ENCODE measurements around the gene METRN.
"Not testable (repeated sequence)": the region's sequence is repeated elsewhere in the genome, so short reads cannot be mapped to it uniquely, and the experiment has no call there.

Gene METRN

GRCh38 chr16:709566-710499 lies 5.1 kb upstream of the METRN start:
- no peak for DNase-seq (ENCODE audit: low spot score)

GRCh38 chr16:710500-711075 lies 4.3 kb upstream of the METRN start:
- no peak for DNase-seq (ENCODE audit: low spot score)

- DNase-seq (ENCODE audit: low spot score), result no peak
These were observed 3.8 kb upstream of the METRN start for GRCh38 chr16:711084-711483.

- peak; percentile 74 for DNase-seq (ENCODE audit: low spot score)
These were observed 3.2 kb upstream of the METRN start for GRCh38 chr16:711548-712320.

- DNase-seq (ENCODE audit: low spot score), result not testable (repeated sequence)
These were observed 2.1 kb upstream of the METRN start for GRCh38 chr16:712740-713250.

- no peak for DNase-seq (ENCODE audit: low spot score)
These were observed 839 bp upstream of the METRN start for GRCh38 chr16:714079-714478.

GRCh38 chr16:715477-716199 lies 720 bp downstream of the METRN start:
- DNase-seq (ENCODE audit: low spot score), result no peak

GRCh38 chr16:716200-716568 lies 1.3 kb downstream of the METRN start:
- DNase-seq (ENCODE audit: low spot score), result no peak

GRCh38 chr16:716768-717325 lies 1.9 kb downstream of the METRN start:
- no peak for DNase-seq (ENCODE audit: low spot score)

GRCh38 chr16:717450-718245 lies 2.7 kb downstream of the METRN start:
- no peak for DNase-seq (ENCODE audit: low spot score)

- DNase-seq (ENCODE audit: low spot score), result no peak
These were observed 3.5 kb downstream of the METRN start for GRCh38 chr16:718389-718788.

GRCh38 chr16:718922-719321 lies 4.0 kb downstream of the METRN start:
- DNase-seq (ENCODE audit: low spot score), result no peak

- DNase-seq (ENCODE audit: low spot score), result no peak
These were observed 5.0 kb downstream of the METRN start for GRCh38 chr16:719815-720446.

GRCh38 chr16:720447-720989 lies 5.6 kb downstream of the METRN start:
- peak; percentile 29 for DNase-seq (ENCODE audit: low spot score)

GRCh38 chr16:720990-721764 lies 6.3 kb downstream of the METRN start, which contains the start of gene ANTKMT:
Gene ANTKMT (plus strand): TSS chr16:721146. CDS start chr16:721275, 129 bp downstream.
- peak; percentile 75 for DNase-seq (ENCODE audit: low spot score)

- no peak for DNase-seq (ENCODE audit: low spot score)
These were observed 7.0 kb downstream of the METRN start for GRCh38 chr16:721765-722540.

GRCh38 chr16:722835-723633 lies 8.1 kb downstream of the METRN start:
- DNase-seq (ENCODE audit: low spot score), result no peak
